Panc1 (cell line): ENCODE data around the gene ELP5. TPM values are rescaled to one million over a fixed set of nuclear protein-coding genes. Genes with fewer than 3 reads are reported as not detected.

Experiments
- ATAC-seq: fragments of 200-7000 bp; cut with Tn5 transposase; 2 replicates; pipeline ENCODE4 v1.9.1; 2020; ENCODE audit warnings: mild to moderate bottlenecking, moderate library complexity
- BruUV-seq: library from RNA; stranded (reverse); fragments of 400-500 nt; replicated peaks from 2 replicates; lab custom pipeline; 2021; lab: Mats Ljungman, UMichigan
- CTCF ChIA-PET: fragments of 300-600 bp; sonication (Branson Sonifier 250); formaldehyde crosslinking; loops from one replicate; lab custom pipeline; 2022; ENCODE audit warnings: antibody characterized with exemption; lab: Charles Lee
- POLR2A ChIA-PET: fragments of 300-600 bp; sonication (Branson Sonifier 250); formaldehyde crosslinking; loops from one replicate; lab custom pipeline; 2022; ENCODE audit warnings: antibody characterized with exemption; lab: Charles Lee
- DNase-seq: peaks from one replicate; pipeline ENCODE4 v3.0.0-alpha.2; 2010; ENCODE audit warnings: low read depth, low spot score
- H3K27ac ChIP-seq: 2 replicates; pipeline ENCODE4 v1.5.1; 2011; ENCODE audit warnings: mild to moderate bottlenecking, low read length, inconsistent platforms
- H3K27me3 ChIP-seq: fragments of 200-500 bp; sonication (Bioruptor generic); 2 replicates; pipeline ENCODE4 v1.6.0; 2014; ENCODE audit warnings: low read length, inconsistent platforms; ENCODE audit not compliant: control insufficient read depth, insufficient read depth
- H3K36me3 ChIP-seq: fragments of 200-500 bp; sonication (Bioruptor generic); 2 replicates; pipeline ENCODE4 v1.5.1; 2014; ENCODE audit warnings: inconsistent platforms, mild to moderate bottlenecking, low read length, moderate library complexity; ENCODE audit not compliant: control insufficient read depth, insufficient read depth
- H3K4me1 ChIP-seq: 2 replicates; pipeline ENCODE4 v1.5.1; 2011; ENCODE audit warnings: inconsistent platforms, mild to moderate bottlenecking, low read length, moderate library complexity; ENCODE audit not compliant: control insufficient read depth, insufficient read depth
- H3K4me3 ChIP-seq, 2 experiments: 2 replicates each; pipeline ENCODE4 v1.5.1; 2011 to 2012; ENCODE audit warnings: low read depth in 2 of 2, low read length in 2 of 2, mild to moderate bottlenecking in 2 of 2, inconsistent platforms in 1 of 2, moderate library complexity in 1 of 2
- H3K9me3 ChIP-seq: fragments of 200-500 bp; sonication (Bioruptor generic); 2 replicates; pipeline ENCODE4 v1.5.1; 2014; ENCODE audit warnings: low read depth, mild to moderate bottlenecking, inconsistent platforms, low read length, moderate library complexity; ENCODE audit not compliant: control insufficient read depth, insufficient read depth
- POLR2AphosphoS5 ChIP-seq: IDR thresholded peaks from 2 replicates; pipeline ENCODE4 v1.6.1; 2012; ENCODE audit warnings: mild to moderate bottlenecking, low read depth, low read length, moderate library complexity
- SIN3A ChIP-seq: IDR thresholded peaks from 2 replicates; pipeline ENCODE4 v1.6.1; 2012; ENCODE audit warnings: low read depth, mild to moderate bottlenecking, low read length, moderate library complexity, borderline replicate concordance; ENCODE audit not compliant: insufficient read depth
- TCF7L2 ChIP-seq: IDR thresholded peaks from 2 replicates; pipeline ENCODE4 v1.6.1; 2011; ENCODE audit warnings: mild to moderate bottlenecking, low read depth, low read length, inconsistent platforms
- in situ Hi-C: cut with HindIII; loops from 2 replicates; pipeline ENCODE4 v1.10.0; 2016; ENCODE audit warnings: low sequenced_read_pairs, low pct_unique_long_range_greater_than_20kb
- intact Hi-C: fragments of 100-400 bp; cut with micrococcal nuclease; formaldehyde crosslinking; loops from one replicate; pipeline ENCODE4 v1.10.0; 2022; ENCODE audit not compliant: unreplicated experiment
- total RNA-seq: library from RNA; stranded (reverse); gene quantifications from one replicate; pipeline ENCODE4 v1.2.1, GENCODE V29; 2021; ENCODE audit not compliant: unreplicated experiment
- TF ChIP-seq, protein P1 (sequence below): fragments of 450-650 bp; IDR thresholded peaks from 2 replicates; pipeline ENCODE4 v1.5.1; 2017; ENCODE audit warnings: mild to moderate bottlenecking
- TF ChIP-seq, protein P2 (sequence below), 2 experiments: IDR thresholded peaks; 2 replicates each; pipeline ENCODE4 v1.6.1; 2011 to 2012; ENCODE audit warnings: low read depth in 2 of 2, control low read depth in 1 of 2, low read length in 1 of 2, mild to moderate bottlenecking in 1 of 2, moderate library complexity in 1 of 2; ENCODE audit not compliant: insufficient read depth in 1 of 2

ELP5 gene
- total RNA-seq, 1 experiment from 2014 or later = 89.5 TPM

DNA sequence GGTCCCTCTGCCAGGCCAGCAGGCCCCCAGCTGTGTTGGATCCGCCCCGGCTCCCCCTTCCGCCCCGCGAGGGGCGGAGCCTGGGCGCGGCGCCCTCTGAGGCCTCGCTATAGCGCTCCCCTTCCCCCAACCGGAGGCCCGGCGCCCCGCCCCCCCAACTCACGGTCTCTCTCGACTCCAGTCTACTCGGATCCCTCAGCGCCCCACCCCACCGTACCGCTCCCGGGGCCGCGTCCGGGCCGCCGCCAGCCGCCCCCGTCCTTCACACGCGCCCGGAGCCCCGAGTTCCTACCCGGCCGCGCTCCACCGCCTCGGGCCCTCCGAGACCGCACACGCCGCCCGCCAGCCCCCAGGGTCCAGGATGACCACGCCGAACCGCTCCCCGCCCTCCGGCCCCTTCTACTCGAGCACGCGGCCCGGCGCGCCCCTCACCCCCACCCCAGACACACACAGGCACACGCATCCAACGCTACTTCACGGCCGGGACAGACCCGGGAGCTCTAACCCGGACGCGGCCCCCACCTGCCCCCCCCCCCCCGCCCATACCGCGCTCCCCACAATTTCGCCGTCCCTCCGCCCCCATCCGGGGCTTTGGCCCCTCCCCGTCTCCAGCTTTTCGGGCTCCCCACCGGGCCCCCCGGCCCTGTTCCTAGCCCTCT lies 14.1 kb upstream of the ELP5 start:
- Histone ChIP-seq H3K27ac (peak overlapping the region; percentile 88), H3K9me3 (no peaks in the 10 kb centered on the region), H3K36me3 (peaks cover 7% of the 10 kb centered on the region), H3K4me1 (peaks cover 41% of the 10 kb centered on the region), H3K27me3 (no peaks in the 10 kb centered on the region), H3K4me3 (peak overlapping the region; percentile 79 to 83)
- ChIA-PET CTCF (interaction anchor here (0.6 to 1.3 kb wide), 2 partner anchors 16 to 17 kb away, joined by 3 to 4 read pairs; no protein-coding TSS in a partner anchor), POLR2A (no interaction called here)
- ATAC-seq = peak; percentile 25
- no TSS peak for BruUV-seq
- TF ChIP-seq, protein P1, sequence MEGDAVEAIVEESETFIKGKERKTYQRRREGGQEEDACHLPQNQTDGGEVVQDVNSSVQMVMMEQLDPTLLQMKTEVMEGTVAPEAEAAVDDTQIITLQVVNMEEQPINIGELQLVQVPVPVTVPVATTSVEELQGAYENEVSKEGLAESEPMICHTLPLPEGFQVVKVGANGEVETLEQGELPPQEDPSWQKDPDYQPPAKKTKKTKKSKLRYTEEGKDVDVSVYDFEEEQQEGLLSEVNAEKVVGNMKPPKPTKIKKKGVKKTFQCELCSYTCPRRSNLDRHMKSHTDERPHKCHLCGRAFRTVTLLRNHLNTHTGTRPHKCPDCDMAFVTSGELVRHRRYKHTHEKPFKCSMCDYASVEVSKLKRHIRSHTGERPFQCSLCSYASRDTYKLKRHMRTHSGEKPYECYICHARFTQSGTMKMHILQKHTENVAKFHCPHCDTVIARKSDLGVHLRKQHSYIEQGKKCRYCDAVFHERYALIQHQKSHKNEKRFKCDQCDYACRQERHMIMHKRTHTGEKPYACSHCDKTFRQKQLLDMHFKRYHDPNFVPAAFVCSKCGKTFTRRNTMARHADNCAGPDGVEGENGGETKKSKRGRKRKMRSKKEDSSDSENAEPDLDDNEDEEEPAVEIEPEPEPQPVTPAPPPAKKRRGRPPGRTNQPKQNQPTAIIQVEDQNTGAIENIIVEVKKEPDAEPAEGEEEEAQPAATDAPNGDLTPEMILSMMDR = no peak
- no peak for TF ChIP-seq TCF7L2
- TF ChIP-seq SIN3A = peak; percentile 55; the same call in 1 of the 2 replicates
- TF ChIP-seq, protein P2, sequence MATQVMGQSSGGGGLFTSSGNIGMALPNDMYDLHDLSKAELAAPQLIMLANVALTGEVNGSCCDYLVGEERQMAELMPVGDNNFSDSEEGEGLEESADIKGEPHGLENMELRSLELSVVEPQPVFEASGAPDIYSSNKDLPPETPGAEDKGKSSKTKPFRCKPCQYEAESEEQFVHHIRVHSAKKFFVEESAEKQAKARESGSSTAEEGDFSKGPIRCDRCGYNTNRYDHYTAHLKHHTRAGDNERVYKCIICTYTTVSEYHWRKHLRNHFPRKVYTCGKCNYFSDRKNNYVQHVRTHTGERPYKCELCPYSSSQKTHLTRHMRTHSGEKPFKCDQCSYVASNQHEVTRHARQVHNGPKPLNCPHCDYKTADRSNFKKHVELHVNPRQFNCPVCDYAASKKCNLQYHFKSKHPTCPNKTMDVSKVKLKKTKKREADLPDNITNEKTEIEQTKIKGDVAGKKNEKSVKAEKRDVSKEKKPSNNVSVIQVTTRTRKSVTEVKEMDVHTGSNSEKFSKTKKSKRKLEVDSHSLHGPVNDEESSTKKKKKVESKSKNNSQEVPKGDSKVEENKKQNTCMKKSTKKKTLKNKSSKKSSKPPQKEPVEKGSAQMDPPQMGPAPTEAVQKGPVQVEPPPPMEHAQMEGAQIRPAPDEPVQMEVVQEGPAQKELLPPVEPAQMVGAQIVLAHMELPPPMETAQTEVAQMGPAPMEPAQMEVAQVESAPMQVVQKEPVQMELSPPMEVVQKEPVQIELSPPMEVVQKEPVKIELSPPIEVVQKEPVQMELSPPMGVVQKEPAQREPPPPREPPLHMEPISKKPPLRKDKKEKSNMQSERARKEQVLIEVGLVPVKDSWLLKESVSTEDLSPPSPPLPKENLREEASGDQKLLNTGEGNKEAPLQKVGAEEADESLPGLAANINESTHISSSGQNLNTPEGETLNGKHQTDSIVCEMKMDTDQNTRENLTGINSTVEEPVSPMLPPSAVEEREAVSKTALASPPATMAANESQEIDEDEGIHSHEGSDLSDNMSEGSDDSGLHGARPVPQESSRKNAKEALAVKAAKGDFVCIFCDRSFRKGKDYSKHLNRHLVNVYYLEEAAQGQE (IDR thresholded peaks at IDR 0.05; ENCODE audit: insufficient read depth in 1 of 2, low read depth in 2 of 2, low read length in 1 of 2) = no peak
- peak; percentile 61; the same call in 1 of the 2 replicates for TF ChIP-seq POLR2AphosphoS5
- in situ Hi-C loops = no loop called here
- intact Hi-C loops = no loop called here
- DNase-seq = no peak

DNA sequence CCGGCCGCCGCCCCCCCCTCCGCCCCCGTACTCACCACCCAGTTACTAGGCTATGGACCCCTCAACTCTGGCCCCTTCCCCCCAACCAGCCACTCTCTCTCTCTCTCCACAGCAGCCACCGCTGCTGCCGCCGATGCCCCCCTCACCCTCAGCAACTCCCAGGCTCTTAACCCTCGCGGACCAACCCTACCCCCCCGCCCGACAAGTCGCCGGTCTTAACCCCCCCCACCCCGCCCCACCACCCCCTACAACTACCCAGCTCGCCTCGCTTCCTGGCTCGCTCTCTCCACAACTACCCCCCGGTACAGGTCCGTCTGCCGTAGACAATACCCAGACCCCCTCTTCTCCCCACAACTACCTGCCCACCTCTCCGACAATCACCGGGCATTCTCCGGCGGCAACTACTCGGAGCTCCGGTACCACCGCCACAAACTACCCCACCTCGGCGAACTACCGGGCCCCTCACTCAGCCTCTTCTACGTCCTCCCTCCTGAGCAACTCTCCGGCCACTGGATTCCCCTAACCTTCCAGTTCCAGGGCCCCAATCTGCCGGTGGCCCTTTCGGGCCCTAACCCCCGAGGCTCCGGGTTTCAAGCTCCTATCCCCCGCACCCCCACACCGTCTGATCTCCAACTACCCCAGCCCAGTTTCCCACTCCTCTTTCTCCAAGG lies 13.5 kb upstream of the ELP5 start:
- TF ChIP-seq, protein P2 (IDR thresholded peaks at IDR 0.05; ENCODE audit: insufficient read depth in 1 of 2, low read depth in 2 of 2, low read length in 1 of 2) = no peak
- TF ChIP-seq POLR2AphosphoS5 (0 out of 2 replicates have a peak, but pooled peaks have one; percentile 28), SIN3A (no peak)
- TF ChIP-seq, protein P1 = no peak
- peak overlapping the region; percentile 96 for H3K27ac ChIP-seq
- no peaks in the 10 kb centered on the region for H3K27me3 ChIP-seq
- H3K4me1 ChIP-seq = peaks cover 43% of the 10 kb centered on the region
- DNase-seq = no peak
- H3K9me3 ChIP-seq = no peaks in the 10 kb centered on the region
- intact Hi-C loops = no loop called here
- no TSS peak for BruUV-seq
- POLR2A ChIA-PET = interaction anchor here (0.5 kb wide), 1 partner anchor 28 kb away, joined by 3 read pairs; no protein-coding TSS in a partner anchor
- peak overlapping the region; percentile 79 to 83 for H3K4me3 ChIP-seq
- H3K36me3 ChIP-seq = peaks cover 7% of the 10 kb centered on the region
- in situ Hi-C loops = no loop called here
- CTCF ChIA-PET = no interaction called here
- no peak for ATAC-seq
